GM19193 (cell line): ENCODE results near the gene NUDT8.
A peak's percentile ranks its signal among the peaks of the same experiment; 100 is the strongest.

Experiments
- POLR2A ChIP-seq: IDR thresholded peaks from 4 replicates; pipeline ENCODE4 v1.6.1; 2011; ENCODE audit not compliant: insufficient read depth, insufficient read length; ENCODE audit errors: extremely low read depth

The NUDT8 gene

GRCh38 chr11:67626970-67627369 is 2.8 kb downstream of the NUDT8 start:
- TF ChIP-seq POLR2A, result no peak

GRCh38 chr11:67617243-67617953 is 12.3 kb downstream of the NUDT8 start:
- no peak for TF ChIP-seq POLR2A

- no peak for TF ChIP-seq POLR2A
Observed at GRCh38 chr11:67616431-67617242, 13.1 kb downstream of the NUDT8 start.

- no peak for TF ChIP-seq POLR2A
Observed at GRCh38 chr11:67615728-67616430, 13.9 kb downstream of the NUDT8 start.

- no peak for TF ChIP-seq POLR2A
Observed at GRCh38 chr11:67614730-67615714, 14.7 kb downstream of the NUDT8 start.

GRCh38 chr11:67613960-67614715 is 15.6 kb downstream of the NUDT8 start:
- peak; percentile 85 for TF ChIP-seq POLR2A

GRCh38 chr11:67613313-67613959 is 16.3 kb downstream of the NUDT8 start:
- no peak for TF ChIP-seq POLR2A

- no peak for TF ChIP-seq POLR2A
Observed at GRCh38 chr11:67612751-67613150, 17.0 kb downstream of the NUDT8 start.

GRCh38 chr11:67611704-67612587 is 17.8 kb downstream of the NUDT8 start:
- TF ChIP-seq POLR2A, result no peak

- TF ChIP-seq POLR2A, result no peak
Observed at GRCh38 chr11:67611165-67611564, 18.6 kb downstream of the NUDT8 start.

- TF ChIP-seq POLR2A, result no peak
Observed at GRCh38 chr11:67610302-67610868, 19.4 kb downstream of the NUDT8 start.

- TF ChIP-seq POLR2A, result no peak
Observed at GRCh38 chr11:67609316-67609715, 20.4 kb downstream of the NUDT8 start.
